K562 (cell line): ENCODE data around the gene SPRED2.

ENCODE experiments used
- BRF2 ChIP-seq: IDR thresholded peaks from 3 replicates; pipeline ENCODE4 v1.6.1; 2011; ENCODE audit warnings: borderline replicate concordance, mild to moderate bottlenecking; ENCODE audit not compliant: insufficient read length, insufficient read depth
- CTCF ChIP-seq, 3 experiments: IDR thresholded peaks in 2 of 3; conservative IDR thresholded peaks in 1 of 3; 2 replicates each; pipeline ENCODE4 v1.5.1; 2011 to 2012; ENCODE audit warnings: low read length in 3 of 3, mild to moderate bottlenecking in 3 of 3, control low read depth in 2 of 3, improper control_type of control experiment in 1 of 3, inconsistent platforms in 1 of 3, low read depth in 1 of 3, mixed read lengths in 1 of 3, moderate library complexity in 1 of 3; ENCODE audit not compliant: insufficient read depth in 2 of 3
- HDAC6 ChIP-seq: IDR thresholded peaks from 2 replicates; pipeline ENCODE4 v1.6.1; 2012; ENCODE audit warnings: low read depth, mild to moderate bottlenecking, control low read depth, inconsistent platforms, low read length, moderate library complexity
- SMAD3 ChIP-seq: fragments of 450-650 bp; formaldehyde crosslinking; conservative IDR thresholded peaks from 2 replicates; pipeline ENCODE4 v1.4.0; 2020; ENCODE audit warnings: mild to moderate bottlenecking

GRCh38 chr2:65381607-65382051, 50.8 kb downstream of the SPRED2 start:
- TF ChIP-seq CTCF (IDR thresholded peaks at IDR 0.05 in 2 of 3, conservative IDR thresholded peaks at IDR 0.05 in 1 of 3; ENCODE audit: insufficient read depth in 2 of 3, low read depth in 1 of 3, low read length in 3 of 3) (no peak), SMAD3 (no peak), BRF2 (no peak), HDAC6 (no peak)
